ENCODE data around the gene SASH1. TPM values are rescaled to one million over a fixed set of nuclear protein-coding genes. Genes with fewer than 3 reads are reported as not detected.

SASH1 gene
- total RNA-seq, 1 experiment from 2014 or later, result 11.7 TPM

DNA sequence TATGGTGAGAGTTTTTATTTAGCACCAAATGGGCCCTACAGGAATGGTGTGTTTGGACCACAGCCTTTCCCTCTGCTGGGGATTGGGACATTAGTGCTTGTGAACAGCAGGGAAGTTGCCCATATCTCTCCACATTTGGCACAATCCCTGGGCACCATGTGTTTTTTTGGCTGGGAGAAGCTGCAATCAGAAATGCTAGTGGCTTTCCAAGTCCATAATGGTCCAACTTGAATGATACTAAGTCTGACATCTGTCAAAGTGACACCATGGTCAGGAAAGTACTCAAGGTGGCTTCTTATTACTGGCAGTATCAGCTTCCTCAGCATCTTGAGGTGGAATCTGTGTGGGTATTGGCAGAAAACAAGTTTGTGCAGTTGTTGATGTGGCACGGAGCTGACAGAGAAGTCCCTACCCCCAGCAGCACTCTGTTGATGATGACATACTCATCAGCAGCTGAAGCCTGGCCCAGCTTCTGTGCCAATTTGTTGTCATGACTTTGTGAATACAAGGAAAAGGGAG is 53.0 kb downstream of the SASH1 start:
- intact Hi-C loops (cut with micrococcal nuclease), result no loop called here
- ATAC-seq, result no peak
- CTCF ChIA-PET, result no interaction called here
- Histone ChIP-seq H3K9ac (ENCODE audit: low read length) (no peak overlapping the region), H3K79me2 (ENCODE audit: insufficient read depth, low read length) (no peaks in the 10 kb centered on the region), H3K9me3 (ENCODE audit: control insufficient read depth in 1 of 2, insufficient read depth in 1 of 2, low read depth in 1 of 2, low read length in 2 of 2) (no peaks in the 10 kb centered on the region), H3K4me3 (replicated peaks in 1 of 2; ENCODE audit: low read depth in 1 of 2, low read length in 2 of 2) (no peak overlapping the region), H3K4me2 (ENCODE audit: low read length) (no peak overlapping the region), H3K27ac (ENCODE audit: low read depth, low read length) (no peak overlapping the region), H2AFZ (ENCODE audit: low read depth, low read length, poor library complexity, severe bottlenecking) (no peak overlapping the region), H3K27me3 (ENCODE audit: insufficient read depth, low read length) (no peaks in the 10 kb centered on the region), H3K9me2 (ENCODE audit: insufficient read depth) (0 out of 2 replicates have a peak, but pooled peaks cover 3% of the 10 kb centered on the region), H3K36me3 (ENCODE audit: control insufficient read depth in 1 of 2, insufficient read depth in 2 of 2, low read length in 2 of 2) (no peaks in the 10 kb centered on the region), H4K20me1 (ENCODE audit: insufficient read depth) (no peaks in the 10 kb centered on the region), H3K4me1 (ENCODE audit: control insufficient read depth in 1 of 2, insufficient read depth in 2 of 2, low read length in 2 of 2) (no peaks in the 10 kb centered on the region)
- no peak for DNase-seq (ENCODE audit: low read depth, low spot score)
- BruUV-seq (replicated peaks), result no TSS peak
- RAD21 ChIA-PET (ENCODE audit: low non-redundant PET in 1 of 2, low total read pairs in 2 of 2, uncharacterized antibody in 2 of 2, unreplicated experiment in 2 of 2), result no interaction called here
- POLR2A ChIA-PET, result no interaction called here
- TF ChIP-seq SP1 (IDR thresholded peaks at IDR 0.05; ENCODE audit: low read depth) (no peak), CEBPB (IDR thresholded peaks at IDR 0.05; ENCODE audit: low read depth) (no peak), FOSL1 (IDR thresholded peaks at IDR 0.05; ENCODE audit: low read depth) (no peak), YY1 (IDR thresholded peaks at IDR 0.05; ENCODE audit: extremely low read depth, insufficient replicate concordance, low read depth, low read length) (no peak), ZNF274 (IDR thresholded peaks at IDR 0.05; ENCODE audit: low read depth, low read length) (no peak), EGR1 (IDR thresholded peaks at IDR 0.05; ENCODE audit: low read depth) (no peak), ZFX (IDR thresholded peaks at IDR 0.05) (no peak), SRF (IDR thresholded peaks at IDR 0.05; ENCODE audit: low read depth) (no peak), TCF7L2 (IDR thresholded peaks at IDR 0.05; ENCODE audit: borderline replicate concordance, extremely low read depth, insufficient read depth, insufficient read length) (no peak), RAD21 (IDR thresholded peaks at IDR 0.05; ENCODE audit: low read depth) (no peak), ELF1 (IDR thresholded peaks at IDR 0.05; ENCODE audit: borderline replicate concordance, low read depth) (no peak), POLR2A (IDR thresholded peaks at IDR 0.05; ENCODE audit: borderline replicate concordance, extremely low read depth, insufficient read depth, insufficient read length) (no peak), CBX3 (IDR thresholded peaks at IDR 0.05; ENCODE audit: low read depth) (no peak), EZH2 (IDR thresholded peaks at IDR 0.05) (no peak), POLR2AphosphoS5 (IDR thresholded peaks at IDR 0.05; ENCODE audit: low read depth, low read length) (no peak), EZH2phosphoT487 (IDR thresholded peaks at IDR 0.05; ENCODE audit: borderline replicate concordance) (no peak)
- TF ChIP-seq, protein P1, sequence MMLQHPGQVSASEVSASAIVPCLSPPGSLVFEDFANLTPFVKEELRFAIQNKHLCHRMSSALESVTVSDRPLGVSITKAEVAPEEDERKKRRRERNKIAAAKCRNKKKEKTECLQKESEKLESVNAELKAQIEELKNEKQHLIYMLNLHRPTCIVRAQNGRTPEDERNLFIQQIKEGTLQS (IDR thresholded peaks at IDR 0.05), result no peak
- TF ChIP-seq, protein P2, sequence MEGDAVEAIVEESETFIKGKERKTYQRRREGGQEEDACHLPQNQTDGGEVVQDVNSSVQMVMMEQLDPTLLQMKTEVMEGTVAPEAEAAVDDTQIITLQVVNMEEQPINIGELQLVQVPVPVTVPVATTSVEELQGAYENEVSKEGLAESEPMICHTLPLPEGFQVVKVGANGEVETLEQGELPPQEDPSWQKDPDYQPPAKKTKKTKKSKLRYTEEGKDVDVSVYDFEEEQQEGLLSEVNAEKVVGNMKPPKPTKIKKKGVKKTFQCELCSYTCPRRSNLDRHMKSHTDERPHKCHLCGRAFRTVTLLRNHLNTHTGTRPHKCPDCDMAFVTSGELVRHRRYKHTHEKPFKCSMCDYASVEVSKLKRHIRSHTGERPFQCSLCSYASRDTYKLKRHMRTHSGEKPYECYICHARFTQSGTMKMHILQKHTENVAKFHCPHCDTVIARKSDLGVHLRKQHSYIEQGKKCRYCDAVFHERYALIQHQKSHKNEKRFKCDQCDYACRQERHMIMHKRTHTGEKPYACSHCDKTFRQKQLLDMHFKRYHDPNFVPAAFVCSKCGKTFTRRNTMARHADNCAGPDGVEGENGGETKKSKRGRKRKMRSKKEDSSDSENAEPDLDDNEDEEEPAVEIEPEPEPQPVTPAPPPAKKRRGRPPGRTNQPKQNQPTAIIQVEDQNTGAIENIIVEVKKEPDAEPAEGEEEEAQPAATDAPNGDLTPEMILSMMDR (IDR thresholded peaks at IDR 0.05 in 2 of 3, conservative IDR thresholded peaks at IDR 0.05 in 1 of 3; ENCODE audit: borderline replicate concordance in 1 of 3, insufficient read depth in 1 of 3, low read depth in 2 of 3, low read length in 2 of 3), result no peak
- TF ChIP-seq, protein P3, sequence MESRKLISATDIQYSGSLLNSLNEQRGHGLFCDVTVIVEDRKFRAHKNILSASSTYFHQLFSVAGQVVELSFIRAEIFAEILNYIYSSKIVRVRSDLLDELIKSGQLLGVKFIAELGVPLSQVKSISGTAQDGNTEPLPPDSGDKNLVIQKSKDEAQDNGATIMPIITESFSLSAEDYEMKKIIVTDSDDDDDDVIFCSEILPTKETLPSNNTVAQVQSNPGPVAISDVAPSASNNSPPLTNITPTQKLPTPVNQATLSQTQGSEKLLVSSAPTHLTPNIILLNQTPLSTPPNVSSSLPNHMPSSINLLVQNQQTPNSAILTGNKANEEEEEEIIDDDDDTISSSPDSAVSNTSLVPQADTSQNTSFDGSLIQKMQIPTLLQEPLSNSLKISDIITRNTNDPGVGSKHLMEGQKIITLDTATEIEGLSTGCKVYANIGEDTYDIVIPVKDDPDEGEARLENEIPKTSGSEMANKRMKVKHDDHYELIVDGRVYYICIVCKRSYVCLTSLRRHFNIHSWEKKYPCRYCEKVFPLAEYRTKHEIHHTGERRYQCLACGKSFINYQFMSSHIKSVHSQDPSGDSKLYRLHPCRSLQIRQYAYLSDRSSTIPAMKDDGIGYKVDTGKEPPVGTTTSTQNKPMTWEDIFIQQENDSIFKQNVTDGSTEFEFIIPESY (IDR thresholded peaks at IDR 0.05; ENCODE audit: extremely low read depth, insufficient replicate concordance, low read length), result no peak
- TF ChIP-seq, protein P4, sequence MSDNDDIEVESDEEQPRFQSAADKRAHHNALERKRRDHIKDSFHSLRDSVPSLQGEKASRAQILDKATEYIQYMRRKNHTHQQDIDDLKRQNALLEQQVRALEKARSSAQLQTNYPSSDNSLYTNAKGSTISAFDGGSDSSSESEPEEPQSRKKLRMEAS (IDR thresholded peaks at IDR 0.05), result no peak
